Measurements from ENCODE around the gene RAB7A. TPM values are rescaled to one million over a fixed set of nuclear protein-coding genes. Genes with fewer than 3 reads are reported as not detected.

Gene RAB7A
- total and polyA plus RNA-seq, 2 donors (not counting 1 experiment from before 2014, with no cell fraction given), result 62.7 to 138 TPM

DNA sequence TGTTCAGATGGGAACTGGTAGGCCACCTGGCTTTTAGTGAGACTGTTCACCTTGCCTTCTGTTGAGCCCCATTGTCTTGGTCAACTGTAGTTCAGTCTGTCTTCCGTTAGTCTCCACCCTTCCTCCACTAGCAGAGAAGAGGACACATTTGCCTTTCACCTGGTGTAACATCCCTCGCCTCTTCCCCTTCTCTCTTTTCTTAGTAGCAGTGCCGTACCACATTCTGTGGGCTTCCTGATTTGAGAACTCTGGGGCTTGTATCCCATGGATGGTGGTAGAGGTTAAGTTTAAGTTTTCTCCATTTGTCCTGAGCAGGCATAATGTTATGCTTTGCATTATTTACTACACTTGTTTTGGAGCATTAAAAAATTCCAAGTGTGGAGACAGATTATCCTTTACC, 49.3 kb downstream of the RAB7A start:
- Histone ChIP-seq H3K4me2 (replicated peaks; ENCODE audit: low read depth, low read length, poor library complexity, severe bottlenecking) (no peak overlapping the region), H3K9ac (ENCODE audit: low read length) (no peak overlapping the region), H3K27me3 (replicated peaks in 1 of 4; ENCODE audit: control extremely low read depth in 1 of 4, control insufficient read depth in 3 of 4, insufficient read depth in 4 of 4, low read length in 3 of 4) (no peaks in the 10 kb centered on the region), H2AFZ (ENCODE audit: insufficient read depth, low read depth, low read length, poor library complexity, severe bottlenecking) (no peak overlapping the region), H3K27ac (ENCODE audit: low read length in 2 of 2) (no peak overlapping the region), H3K4me3 (ENCODE audit: control extremely low read depth in 1 of 5, extremely low read depth in 1 of 5, insufficient read depth in 1 of 5, low read depth in 2 of 5, low read length in 4 of 5) (no peak overlapping the region), H4K20me1 (ENCODE audit: control insufficient read depth, insufficient read depth, low read length, poor library complexity, severe bottlenecking) (peaks cover 80% of the 10 kb centered on the region), H3K36me3 (replicated peaks in 1 of 2; ENCODE audit: control extremely low read depth in 1 of 2, control insufficient read depth in 1 of 2, extremely low read depth in 1 of 2, insufficient read depth in 2 of 2, low read length in 1 of 2) (peaks cover 3 to 10% of the 10 kb centered on the region in 2 experiments), H3K4me1 (ENCODE audit: control insufficient read depth in 2 of 2, insufficient read depth in 2 of 2, low read length in 2 of 2) (peaks cover 11 to 13% of the 10 kb centered on the region in 2 donors), H3K9me3 (ENCODE audit: control extremely low read depth in 1 of 3, control insufficient read depth in 2 of 3, insufficient read depth in 1 of 3, low read length in 2 of 3) (no peaks in the 10 kb centered on the region), H3K79me2 (ENCODE audit: control insufficient read depth, insufficient read depth, low read length) (peaks cover 90% of the 10 kb centered on the region)
- Mint-ChIP-seq H3K4me1 (peaks cover 67% of the 10 kb centered on the region), H3K27ac (no peak overlapping the region), H3K9me3 (ENCODE audit: insufficient read depth) (no peaks in the 10 kb centered on the region), H3K4me3 (no peak overlapping the region), H3K27me3 (no peaks in the 10 kb centered on the region)
- no peak for ATAC-seq (ENCODE audit: low read depth)
- intact Hi-C loops (cut with micrococcal nuclease), result no loop called here
- 80% methylated on average over 1 of the region's 3 CpGs for WGBS (ENCODE audit: insufficient coverage)
- TF ChIP-seq EZH2 (IDR thresholded peaks at IDR 0.05; ENCODE audit: borderline replicate concordance, insufficient read depth, low read depth, low read length, poor library complexity, severe bottlenecking), result no peak
- ChIA-PET POLR2A (no interaction called here), CTCF (no interaction called here)
- DNase-seq, result no peak

DNA sequence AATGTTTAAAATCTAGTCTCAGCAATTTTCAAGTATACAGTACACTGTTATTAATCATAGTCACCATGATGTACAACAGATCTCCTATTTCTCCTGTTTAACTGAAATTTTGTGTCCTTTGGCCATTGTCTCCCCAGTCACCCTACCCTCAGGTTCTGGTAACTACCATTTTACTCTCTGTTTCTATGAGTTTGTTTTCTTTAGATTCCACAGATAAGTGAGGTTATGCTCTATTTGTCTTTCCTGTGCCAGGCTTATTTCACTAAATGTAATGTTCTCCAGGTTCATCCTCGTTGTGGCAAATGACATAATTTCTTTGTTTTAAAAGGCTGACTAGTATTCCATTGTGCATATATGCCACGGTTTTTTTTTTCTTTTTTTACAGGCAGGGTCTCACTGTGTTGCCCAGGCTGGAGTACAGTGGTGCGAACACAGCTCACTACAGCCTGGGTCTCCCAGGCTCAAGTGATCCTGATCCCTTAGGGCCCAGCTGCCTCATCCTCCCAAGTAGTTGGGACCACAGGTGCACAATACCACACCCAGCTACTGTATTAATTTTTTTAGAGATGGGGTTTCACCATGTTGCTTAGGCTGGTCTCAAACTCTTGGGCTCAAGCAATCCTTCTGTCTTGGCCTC, 50.0 kb downstream of the RAB7A start:
- H3K4me1 ChIP-seq (ENCODE audit: control insufficient read depth in 2 of 2, insufficient read depth in 2 of 2, low read length in 2 of 2), result peaks cover 14 to 16% of the 10 kb centered on the region in 2 donors
- no peak overlapping the region for H3K4me3 Mint-ChIP-seq
- DNase-seq, result no peak
- H3K4me1 Mint-ChIP-seq, result peaks cover 69% of the 10 kb centered on the region
- no peaks in the 10 kb centered on the region for H3K27me3 ChIP-seq (replicated peaks in 1 of 4; ENCODE audit: control extremely low read depth in 1 of 4, control insufficient read depth in 3 of 4, insufficient read depth in 4 of 4, low read length in 3 of 4)
- no peaks in the 10 kb centered on the region for H3K9me3 ChIP-seq (ENCODE audit: control extremely low read depth in 1 of 3, control insufficient read depth in 2 of 3, insufficient read depth in 1 of 3, low read length in 2 of 3)
- H3K79me2 ChIP-seq (ENCODE audit: control insufficient read depth, insufficient read depth, low read length), result peaks cover 90% of the 10 kb centered on the region
- no peak overlapping the region for H3K9ac ChIP-seq (ENCODE audit: low read length)
- peaks cover 80% of the 10 kb centered on the region for H4K20me1 ChIP-seq (ENCODE audit: control insufficient read depth, insufficient read depth, low read length, poor library complexity, severe bottlenecking)
- H2AFZ ChIP-seq (ENCODE audit: insufficient read depth, low read depth, low read length, poor library complexity, severe bottlenecking), result no peak overlapping the region
- TF ChIP-seq, protein P1, sequence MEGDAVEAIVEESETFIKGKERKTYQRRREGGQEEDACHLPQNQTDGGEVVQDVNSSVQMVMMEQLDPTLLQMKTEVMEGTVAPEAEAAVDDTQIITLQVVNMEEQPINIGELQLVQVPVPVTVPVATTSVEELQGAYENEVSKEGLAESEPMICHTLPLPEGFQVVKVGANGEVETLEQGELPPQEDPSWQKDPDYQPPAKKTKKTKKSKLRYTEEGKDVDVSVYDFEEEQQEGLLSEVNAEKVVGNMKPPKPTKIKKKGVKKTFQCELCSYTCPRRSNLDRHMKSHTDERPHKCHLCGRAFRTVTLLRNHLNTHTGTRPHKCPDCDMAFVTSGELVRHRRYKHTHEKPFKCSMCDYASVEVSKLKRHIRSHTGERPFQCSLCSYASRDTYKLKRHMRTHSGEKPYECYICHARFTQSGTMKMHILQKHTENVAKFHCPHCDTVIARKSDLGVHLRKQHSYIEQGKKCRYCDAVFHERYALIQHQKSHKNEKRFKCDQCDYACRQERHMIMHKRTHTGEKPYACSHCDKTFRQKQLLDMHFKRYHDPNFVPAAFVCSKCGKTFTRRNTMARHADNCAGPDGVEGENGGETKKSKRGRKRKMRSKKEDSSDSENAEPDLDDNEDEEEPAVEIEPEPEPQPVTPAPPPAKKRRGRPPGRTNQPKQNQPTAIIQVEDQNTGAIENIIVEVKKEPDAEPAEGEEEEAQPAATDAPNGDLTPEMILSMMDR (IDR thresholded peaks at IDR 0.05), result no peak
- no peak for TF ChIP-seq EZH2 (IDR thresholded peaks at IDR 0.05; ENCODE audit: borderline replicate concordance, insufficient read depth, low read depth, low read length, poor library complexity, severe bottlenecking)
- no peaks in the 10 kb centered on the region for H3K9me3 Mint-ChIP-seq (ENCODE audit: insufficient read depth)
- H3K27ac ChIP-seq (ENCODE audit: low read length in 2 of 2), result no peak overlapping the region
- POLR2A ChIA-PET, result no interaction called here
- CTCF ChIA-PET, result no interaction called here
- no peak overlapping the region for H3K4me2 ChIP-seq (replicated peaks; ENCODE audit: low read depth, low read length, poor library complexity, severe bottlenecking)
- no peak overlapping the region for H3K27ac Mint-ChIP-seq
- 100% methylated on average over 2 of the region's 3 CpGs for WGBS (ENCODE audit: insufficient coverage)
- H3K36me3 ChIP-seq (replicated peaks in 1 of 2; ENCODE audit: control extremely low read depth in 1 of 2, control insufficient read depth in 1 of 2, extremely low read depth in 1 of 2, insufficient read depth in 2 of 2, low read length in 1 of 2), result peaks cover 3 to 10% of the 10 kb centered on the region in 2 experiments
- intact Hi-C loops (cut with micrococcal nuclease), result no loop called here
- H3K4me3 ChIP-seq (ENCODE audit: control extremely low read depth in 1 of 5, extremely low read depth in 1 of 5, insufficient read depth in 1 of 5, low read depth in 2 of 5, low read length in 4 of 5), result no peak overlapping the region
- no peaks in the 10 kb centered on the region for H3K27me3 Mint-ChIP-seq
- no peak for ATAC-seq (ENCODE audit: low read depth)

Measured in B cell (primary cell).